IMR-90 (cell line): ENCODE data around the gene HTR2A. TPM values are rescaled to one million over a fixed set of nuclear protein-coding genes. Genes with fewer than 3 reads are reported as not detected.

Experiments
- ATAC-seq: fragments of 200-7000 bp; cut with Tn5 transposase; 2 replicates; pipeline ENCODE4 v1.9.1; 2020; ENCODE audit warnings: low read depth, mild to moderate bottlenecking, moderate library complexity
- BruUV-seq: library from RNA; stranded (reverse); fragments of 400-500 nt; replicated peaks from 2 replicates; lab custom pipeline; 2021; lab: Mats Ljungman, UMichigan
- CTCF ChIA-PET: fragments of 300-600 bp; formaldehyde crosslinking; extraction: SDS; loops from one replicate; lab custom pipeline; 2021; ENCODE audit warnings: antibody characterized with exemption; lab: Yijun Ruan, JAX
- POLR2A ChIA-PET: fragments of 300-600 bp; sonication (Branson Sonifier 250); formaldehyde crosslinking; loops from one replicate; lab custom pipeline; 2022; ENCODE audit warnings: antibody characterized with exemption; ENCODE audit not compliant: unreplicated experiment; lab: Charles Lee
- DNase-seq: peaks from one replicate; pipeline ENCODE4 v3.0.0; 2013
- H2AFZ ChIP-seq: replicated peaks from 2 replicates; pipeline ENCODE3; 2013; ENCODE audit warnings: low read length, mild to moderate bottlenecking; ENCODE audit not compliant: poor library complexity
- H2AK5ac ChIP-seq: 2 replicates; pipeline ENCODE4 v1.6.1; 2013; ENCODE audit warnings: low read depth, low read length, inconsistent platforms
- H2AK9ac ChIP-seq: replicated peaks from 2 replicates; pipeline ENCODE3; 2013; ENCODE audit warnings: mild to moderate bottlenecking, low read depth, low read length, moderate library complexity; ENCODE audit not compliant: poor library complexity
- H2BK120ac ChIP-seq: 2 replicates; pipeline ENCODE4 v1.6.1; 2013; ENCODE audit warnings: low read depth, low read length, inconsistent platforms
- H2BK15ac ChIP-seq: 3 replicates; pipeline ENCODE4 v1.6.1; 2013; ENCODE audit warnings: low read depth, low read length, inconsistent platforms
- H2BK20ac ChIP-seq: 2 replicates; pipeline ENCODE4 v1.6.1; 2013; ENCODE audit warnings: low read depth, mild to moderate bottlenecking, inconsistent platforms, low read length, moderate library complexity
- H2BK5ac ChIP-seq: 2 replicates; pipeline ENCODE4 v1.6.1; 2013; ENCODE audit warnings: mild to moderate bottlenecking, low read depth, low read length, inconsistent platforms; ENCODE audit not compliant: poor library complexity, severe bottlenecking
- H3K14ac ChIP-seq: replicated peaks from 2 replicates; pipeline ENCODE4 v1.6.1; 2013; ENCODE audit warnings: low read depth, low read length, inconsistent platforms
- H3K18ac ChIP-seq: 2 replicates; pipeline ENCODE4 v1.6.1; 2013; ENCODE audit warnings: low read depth, low read length, control low read depth
- H3K23ac ChIP-seq: 2 replicates; pipeline ENCODE4 v1.6.1; 2013; ENCODE audit warnings: low read depth, low read length, inconsistent platforms
- H3K27ac ChIP-seq: 2 replicates; pipeline ENCODE4 v1.5.1; 2013; ENCODE audit warnings: mild to moderate bottlenecking, control low read depth, low read length; ENCODE audit not compliant: insufficient read depth
- H3K27me3 ChIP-seq: 2 replicates; pipeline ENCODE4 v1.6.1; 2013; ENCODE audit warnings: low read length; ENCODE audit not compliant: control insufficient read depth, insufficient read depth
- H3K36me3 ChIP-seq: 2 replicates; pipeline ENCODE4 v1.6.1; 2013; ENCODE audit warnings: low read length, mixed read lengths; ENCODE audit not compliant: control insufficient read depth, insufficient read depth
- H3K4ac ChIP-seq: 2 replicates; pipeline ENCODE4 v1.6.1; 2013; ENCODE audit warnings: low read depth, low read length, inconsistent platforms
- H3K4me1 ChIP-seq: 2 replicates; pipeline ENCODE4 v1.6.1; 2013; ENCODE audit warnings: low read length, mixed read lengths; ENCODE audit not compliant: control insufficient read depth, insufficient read depth
- H3K4me2 ChIP-seq: 2 replicates; pipeline ENCODE4 v1.6.1; 2013; ENCODE audit warnings: low read depth, mild to moderate bottlenecking, control low read depth, low read length, moderate library complexity
- H3K4me3 ChIP-seq: 2 replicates; pipeline ENCODE4 v1.5.1; 2013; ENCODE audit warnings: low read depth, mild to moderate bottlenecking, control low read depth, low read length, moderate library complexity; ENCODE audit not compliant: insufficient read depth
- H3K56ac ChIP-seq: 2 replicates; pipeline ENCODE4 v1.6.1; 2013; ENCODE audit warnings: low read length, inconsistent platforms; ENCODE audit not compliant: insufficient read depth; ENCODE audit errors: extremely low read depth
- H3K79me1 ChIP-seq, 2 experiments: 2 replicates each; pipeline ENCODE4 v1.6.1; 2013; ENCODE audit warnings: low read length in 2 of 2, inconsistent platforms in 1 of 2, low read depth in 1 of 2
- H3K9ac ChIP-seq: 2 replicates; pipeline ENCODE4 v1.6.1; 2013; ENCODE audit warnings: low read depth, low read length, control low read depth
- H3K9me1 ChIP-seq: 2 replicates; pipeline ENCODE4 v1.6.1; 2013; ENCODE audit warnings: low read length, inconsistent platforms; ENCODE audit not compliant: insufficient read depth
- H3K9me3 ChIP-seq: 2 replicates; pipeline ENCODE4 v1.6.1; 2013; ENCODE audit warnings: low read length; ENCODE audit not compliant: control insufficient read depth, insufficient read depth
- H4K20me1 ChIP-seq: 2 replicates; pipeline ENCODE4 v1.6.1; 2013; ENCODE audit warnings: low read length, inconsistent platforms; ENCODE audit not compliant: insufficient read depth
- H4K5ac ChIP-seq: 2 replicates; pipeline ENCODE4 v1.6.1; 2013; ENCODE audit warnings: mild to moderate bottlenecking, low read depth, low read length, control low read depth
- H4K8ac ChIP-seq, 2 experiments: 2 replicates each; pipeline ENCODE4 v1.6.1; 2013; ENCODE audit warnings: low read depth in 2 of 2, low read length in 2 of 2, control low read depth in 1 of 2, inconsistent platforms in 1 of 2
- H4K91ac ChIP-seq: 2 replicates; pipeline ENCODE4 v1.6.1; 2013; ENCODE audit warnings: low read depth, low read length, inconsistent platforms; ENCODE audit not compliant: insufficient read depth
- BHLHE40 ChIP-seq: fragments of 150-350 bp; IDR thresholded peaks from 2 replicates; pipeline ENCODE4 v1.6.1; 2016; ENCODE audit warnings: mild to moderate bottlenecking, low read depth, low read length
- CHD1 ChIP-seq: IDR thresholded peaks from 2 replicates; pipeline ENCODE4 v1.6.1; 2012; ENCODE audit warnings: low read depth, low read length, improper control_type of control experiment
- CTCF ChIP-seq: conservative IDR thresholded peaks from 2 replicates; pipeline ENCODE4 v1.5.1; 2012; ENCODE audit warnings: mild to moderate bottlenecking, low read depth, low read length, improper control_type of control experiment
- FOS ChIP-seq: fragments of 150-350 bp; IDR thresholded peaks from 2 replicates; pipeline ENCODE4 v1.6.1; 2016; ENCODE audit warnings: low read depth, low read length
- NFE2L2 ChIP-seq: fragments of 150-350 bp; IDR thresholded peaks from 2 replicates; pipeline ENCODE4 v1.6.1; 2016; ENCODE audit warnings: low read depth, mild to moderate bottlenecking, low read length
- RAD21 ChIP-seq: IDR thresholded peaks from 2 replicates; pipeline ENCODE4 v1.6.1; 2012; ENCODE audit warnings: low read length, improper control_type of control experiment
- RCOR1 ChIP-seq: IDR thresholded peaks from 2 replicates; pipeline ENCODE4 v1.6.1; 2012; ENCODE audit warnings: mild to moderate bottlenecking, low read length, improper control_type of control experiment; ENCODE audit not compliant: insufficient replicate concordance
- RFX5 ChIP-seq: IDR thresholded peaks from 2 replicates; pipeline ENCODE4 v1.8.0; 2012; ENCODE audit warnings: low read depth, mild to moderate bottlenecking, low read length, moderate library complexity
- USF2 ChIP-seq: fragments of 150-350 bp; IDR thresholded peaks from 2 replicates; pipeline ENCODE4 v1.6.1; 2017; ENCODE audit warnings: mild to moderate bottlenecking, antibody characterized with exemption, low read length, low read depth
- WGBS, 2 experiments: methylation state at CpG; one replicate each; pipeline versions ENCODE4 v1.1.5 to v1.1.7; 2013; ENCODE audit warnings: missing lambda C conversion rate in 2 of 2; ENCODE audit not compliant: insufficient read length in 1 of 2; ENCODE audit errors: extremely low coverage in 2 of 2; 5-methylcytosine and 5-hydroxymethylcytosine counted together
- dilution Hi-C: fragments of 300-500 bp; cut with HindIII; formaldehyde crosslinking; loops from one replicate; pipeline ENCODE4 v1.14.3; 2018; ENCODE audit warnings: low sequenced_read_pairs; ENCODE audit not compliant: unreplicated experiment
- in situ Hi-C: fragments of 300-500 bp; cut with MboI; formaldehyde crosslinking; loops from 3 replicates; pipeline ENCODE4 v1.14.3; 2019; ENCODE audit warnings: low sequenced_read_pairs, inconsistent platforms, mixed read lengths
- intact Hi-C: fragments of 100-400 bp; cut with micrococcal nuclease; formaldehyde crosslinking; loops from 2 replicates; pipeline ENCODE4 v1.10.0; 2022
- polyA plus RNA-seq, 3 experiments: library from polyadenylated mRNA; depleted of rRNA; stranded (reverse); fragments of >200 nt; gene quantifications; 2 replicates each; pipeline ENCODE4 v1.2.3, GENCODE V29; 2012; ENCODE audit warnings: low replicate concordance in 1 of 3
- total RNA-seq: library from RNA; depleted of rRNA; stranded (reverse); fragments of >200 nt; gene quantifications from 2 replicates; pipeline ENCODE4 v1.2.3, GENCODE V29; 2012

Gene HTR2A
- total and polyA plus RNA-seq, 2 of the 4 experiments (the other 2 are of a cell fraction), result 0.02 TPM; not detected in 1

- WGBS, 2 experiments, result no CpG with 5 or more reads among the region's 3 CpGs
- no peak overlapping the region for H3K23ac ChIP-seq
- H3K4me2 ChIP-seq, result no peak overlapping the region
- no peak overlapping the region for H3K56ac ChIP-seq
- dilution Hi-C loops (no loop called here), in situ Hi-C loops (no loop called here), intact Hi-C loops (no loop called here)
- H2BK15ac ChIP-seq, result no peak overlapping the region
- no peak overlapping the region for H2AFZ ChIP-seq
- no peak overlapping the region for H3K27ac ChIP-seq
- no peaks in the 10 kb centered on the region for H3K9me1 ChIP-seq
- no peak overlapping the region for H3K9ac ChIP-seq
- no peak overlapping the region for H3K4ac ChIP-seq
- H2BK5ac ChIP-seq, result no peak overlapping the region
- H3K14ac ChIP-seq, result no peak overlapping the region
- no peak overlapping the region for H2BK20ac ChIP-seq
- no peak overlapping the region for H2AK9ac ChIP-seq
- H3K9me3 ChIP-seq, result no peaks in the 10 kb centered on the region
- DNase-seq (no peak), ATAC-seq (no peak)
- no TSS peak for BruUV-seq
- no peak overlapping the region for H3K4me3 ChIP-seq
- H4K20me1 ChIP-seq, result no peaks in the 10 kb centered on the region
- CTCF ChIA-PET, result no interaction called here
- H4K8ac ChIP-seq, result no peak overlapping the region
- POLR2A ChIA-PET, result no interaction called here
- H3K18ac ChIP-seq, result no peak overlapping the region
- peaks cover 10% of the 10 kb centered on the region for H3K27me3 ChIP-seq
- no peaks in the 10 kb centered on the region for H3K79me1 ChIP-seq
- TF ChIP-seq BHLHE40 (no peak), FOS (no peak), CHD1 (no peak), RAD21 (no peak), CTCF (no peak), USF2 (no peak), RFX5 (no peak), NFE2L2 (no peak), RCOR1 (no peak)
- no peak overlapping the region for H4K5ac ChIP-seq
- no peak overlapping the region for H2BK120ac ChIP-seq
- H3K36me3 ChIP-seq, result no peaks in the 10 kb centered on the region
- no peak overlapping the region for H4K91ac ChIP-seq
- H3K4me1 ChIP-seq, result no peaks in the 10 kb centered on the region
- H2AK5ac ChIP-seq, result no peak overlapping the region
These were observed 12.3 kb downstream of the HTR2A start for GRCh38 chr13:46884531-46884930.
